NCI-H2227 treated with DMSO at 0.1 percent for 48 hours (cell line): Measurements from ENCODE around the gene NTPCR.
"Not testable (repeated sequence)": the region's sequence is repeated elsewhere in the genome, so short reads cannot be mapped to it uniquely, and the experiment has no call there.

Experiments
- DNase-seq: peaks from one replicate; lab custom pipeline; 2025; lab: John Stamatoyannopoulos, UW

Gene NTPCR

GRCh38 chr1:232984577-232985425 is 34.4 kb downstream of the NTPCR start:
- DNase-seq, result no peak

GRCh38 chr1:232985882-232986526 is 35.6 kb downstream of the NTPCR start:
- DNase-seq, result no peak

- no peak for DNase-seq
Observed at GRCh38 chr1:232986527-232986922, 36.1 kb downstream of the NTPCR start.

GRCh38 chr1:232987046-232987773 is 36.8 kb downstream of the NTPCR start:
- DNase-seq, result no peak

GRCh38 chr1:232987774-232988140 is 37.3 kb downstream of the NTPCR start:
- DNase-seq, result no peak

- DNase-seq, result no peak
Observed at GRCh38 chr1:232988572-232989040, 38.2 kb downstream of the NTPCR start.

GRCh38 chr1:232990176-232991128 is 40.0 kb downstream of the NTPCR start:
- DNase-seq, result no peak

- DNase-seq, result no peak
Observed at GRCh38 chr1:232991238-232991637, 40.8 kb downstream of the NTPCR start.

- DNase-seq, result no peak
Observed at GRCh38 chr1:232992227-232992626, 41.8 kb downstream of the NTPCR start.

GRCh38 chr1:232993555-232993954 is 43.1 kb downstream of the NTPCR start:
- no peak for DNase-seq

- no peak for DNase-seq
Observed at GRCh38 chr1:232995189-232995588, 44.8 kb downstream of the NTPCR start.

- no peak for DNase-seq
Observed at GRCh38 chr1:232996143-232996542, 45.7 kb downstream of the NTPCR start.

GRCh38 chr1:232998138-232998537 is 47.7 kb downstream of the NTPCR start:
- no peak for DNase-seq

- DNase-seq, result no peak
Observed at GRCh38 chr1:232998646-232999045, 48.2 kb downstream of the NTPCR start.

GRCh38 chr1:232999956-233000625 is 49.7 kb downstream of the NTPCR start:
- no peak for DNase-seq

- not testable (repeated sequence) for DNase-seq
Observed at GRCh38 chr1:233003638-233004037, 53.2 kb downstream of the NTPCR start.

GRCh38 chr1:233004451-233004850 is 54.0 kb downstream of the NTPCR start:
- no peak for DNase-seq

GRCh38 chr1:233005156-233005555 is 54.7 kb downstream of the NTPCR start:
- no peak for DNase-seq

- no peak for DNase-seq
Observed at GRCh38 chr1:233005703-233006102, 55.3 kb downstream of the NTPCR start.

- no peak for DNase-seq
Observed at GRCh38 chr1:233006108-233006507, 55.7 kb downstream of the NTPCR start.

GRCh38 chr1:233006541-233006973 is 56.1 kb downstream of the NTPCR start:
- no peak for DNase-seq
